Activated CD4-positive, alpha-beta memory T cell treated with anti-CD3 and anti-CD28 coated beads, Interleukin-2, amount 10 ng/mL, durations not matched to agents 7 days and 5 days (primary cell): ENCODE measurements around the gene NEBL. TPM values are rescaled to one million over a fixed set of nuclear protein-coding genes. Genes with fewer than 3 reads are reported as not detected.

Experiments
- CTCF ChIA-PET: fragments of 350-600 bp; sonication (Branson Sonifier 250); formaldehyde crosslinking; loops from one replicate; lab custom pipeline; 2021; ENCODE audit warnings: antibody characterized with exemption, inconsistent platforms; lab: Charles Lee
- POLR2A ChIA-PET: fragments of 350-600 bp; sonication (Branson Sonifier 250); formaldehyde crosslinking; loops from one replicate; lab custom pipeline; 2021; ENCODE audit warnings: antibody characterized with exemption; lab: Charles Lee
- DNase-seq: peaks from one replicate; pipeline ENCODE4 v3.0.0-alpha.2; 2020
- H3K27ac Mint-ChIP-seq: one replicate; pipeline ENCODE4 v1.8.0; 2021; ENCODE audit warnings: mild to moderate bottlenecking, mixed read lengths
- H3K27me3 Mint-ChIP-seq: one replicate; pipeline ENCODE4 v1.8.0; 2021; ENCODE audit warnings: mixed read lengths
- H3K36me3 Mint-ChIP-seq: one replicate; pipeline ENCODE4 v1.8.0; 2021; ENCODE audit warnings: low read depth, mixed read lengths
- H3K4me1 Mint-ChIP-seq: one replicate; pipeline ENCODE4 v1.8.0; 2021; ENCODE audit warnings: mixed read lengths
- H3K4me3 Mint-ChIP-seq: one replicate; pipeline ENCODE4 v1.8.0; 2021; ENCODE audit warnings: mild to moderate bottlenecking, mixed read lengths
- H3K9me3 Mint-ChIP-seq: one replicate; pipeline ENCODE4 v1.8.0; 2021; ENCODE audit warnings: mixed read lengths
- total RNA-seq, 2 experiments: library from RNA; stranded (reverse); gene quantifications; one replicate each; pipeline ENCODE4 v1.2.3, GENCODE V29; 2021

NEBL gene
- total RNA-seq, 2 experiments from 2014 or later: not detected

DNA sequence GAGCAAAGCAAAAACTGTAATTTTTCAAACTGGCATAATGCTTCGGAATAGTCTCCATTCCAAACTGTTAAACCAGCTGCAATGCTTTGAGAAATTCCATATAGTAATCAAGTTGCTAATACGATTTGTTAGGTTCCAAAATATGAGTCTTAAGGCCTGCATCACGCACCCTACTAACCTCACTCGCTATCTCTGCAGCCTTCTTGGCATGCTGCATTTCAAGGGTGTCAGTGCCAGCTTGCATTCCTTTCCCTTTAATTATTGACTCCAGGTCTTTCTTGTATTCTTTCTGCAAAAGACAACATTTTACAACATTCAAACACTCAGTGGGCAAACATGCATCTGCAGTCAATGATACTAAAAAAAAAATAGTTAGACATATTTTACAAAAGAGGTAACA is 61.8 kb downstream of the NEBL start:
- DNase-seq: no peak
- Mint-ChIP-seq H3K9me3 (peaks cover 4% of the 10 kb centered on the region), H3K27ac (no peak overlapping the region), H3K27me3 (no peaks in the 10 kb centered on the region), H3K4me3 (no peak overlapping the region), H3K4me1 (no peaks in the 10 kb centered on the region), H3K36me3 (no peaks in the 10 kb centered on the region)
- ChIA-PET CTCF (no interaction called here), POLR2A (no interaction called here)

DNA sequence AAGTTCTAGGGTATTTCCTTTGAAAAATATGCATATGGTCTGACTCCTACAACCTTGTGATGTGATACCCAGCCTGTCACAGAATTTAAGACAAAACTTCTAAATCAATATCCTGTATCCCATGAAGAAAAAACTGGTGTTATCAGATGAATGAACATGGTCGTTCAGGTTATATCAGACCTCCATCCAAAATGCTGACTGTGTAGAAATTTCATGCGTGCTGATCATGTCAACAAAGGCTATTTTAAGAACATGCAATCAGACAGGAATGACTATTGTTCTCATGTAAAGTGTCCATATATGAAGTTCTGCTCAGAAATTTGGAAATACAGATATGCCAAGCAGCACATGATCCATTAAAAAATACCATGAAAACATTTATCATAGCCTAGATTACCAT is 62.3 kb downstream of the NEBL start:
- H3K36me3 Mint-ChIP-seq: no peaks in the 10 kb centered on the region
- no peak overlapping the region for H3K27ac Mint-ChIP-seq
- H3K27me3 Mint-ChIP-seq: no peaks in the 10 kb centered on the region
- no peak overlapping the region for H3K4me3 Mint-ChIP-seq
- H3K4me1 Mint-ChIP-seq: no peaks in the 10 kb centered on the region
- DNase-seq: no peak
- H3K9me3 Mint-ChIP-seq: peaks cover 4% of the 10 kb centered on the region
- ChIA-PET POLR2A (no interaction called here), CTCF (no interaction called here)

DNA sequence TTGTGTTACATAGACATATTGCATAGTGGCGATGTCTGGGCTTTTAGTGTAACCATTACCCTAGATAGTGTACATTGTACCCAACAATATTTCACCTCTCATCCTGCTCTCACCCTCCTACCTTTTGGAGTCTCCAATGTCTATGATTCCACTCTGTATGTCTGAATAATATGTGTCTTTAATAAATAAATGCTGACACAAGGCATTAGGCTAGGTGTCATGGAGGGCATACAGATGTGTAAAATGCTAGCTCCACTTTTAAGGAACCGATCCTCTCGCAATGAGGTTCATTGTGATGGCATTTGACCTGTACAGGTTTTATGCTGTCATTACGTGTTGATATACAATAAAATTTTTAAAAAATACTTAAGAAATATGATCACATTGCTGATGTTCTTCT is 74.3 kb downstream of the NEBL start:
- ChIA-PET CTCF (no interaction called here), POLR2A (no interaction called here)
- Mint-ChIP-seq H3K4me1 (no peaks in the 10 kb centered on the region), H3K36me3 (no peaks in the 10 kb centered on the region), H3K27ac (no peak overlapping the region), H3K9me3 (no peaks in the 10 kb centered on the region), H3K4me3 (no peak overlapping the region), H3K27me3 (no peaks in the 10 kb centered on the region)
- DNase-seq: no peak

DNA sequence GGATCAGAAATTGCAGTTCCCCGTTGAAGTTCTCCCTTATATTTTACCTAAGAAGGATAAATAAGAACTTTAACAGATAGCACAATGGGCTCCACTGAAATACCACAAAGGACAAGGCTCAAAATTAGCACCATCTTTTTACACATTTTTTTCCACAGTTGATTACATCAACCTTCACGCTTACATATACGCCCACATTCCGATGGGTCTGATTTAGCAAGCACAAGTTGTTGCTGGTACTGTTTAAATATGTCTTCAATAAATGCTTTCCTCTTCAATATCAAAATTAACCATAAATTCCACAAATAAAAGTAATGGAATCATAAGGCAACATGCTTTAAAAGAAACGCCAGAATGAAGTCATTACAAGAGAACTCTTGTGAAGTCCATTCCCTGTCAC is 79.5 kb downstream of the NEBL start:
- H3K27ac Mint-ChIP-seq: no peak overlapping the region
- ChIA-PET CTCF (no interaction called here), POLR2A (no interaction called here)
- H3K36me3 Mint-ChIP-seq: no peaks in the 10 kb centered on the region
- no peak for DNase-seq
- peaks cover 2% of the 10 kb centered on the region for H3K9me3 Mint-ChIP-seq
- no peaks in the 10 kb centered on the region for H3K4me1 Mint-ChIP-seq
- H3K27me3 Mint-ChIP-seq: no peaks in the 10 kb centered on the region
- H3K4me3 Mint-ChIP-seq: no peak overlapping the region

DNA sequence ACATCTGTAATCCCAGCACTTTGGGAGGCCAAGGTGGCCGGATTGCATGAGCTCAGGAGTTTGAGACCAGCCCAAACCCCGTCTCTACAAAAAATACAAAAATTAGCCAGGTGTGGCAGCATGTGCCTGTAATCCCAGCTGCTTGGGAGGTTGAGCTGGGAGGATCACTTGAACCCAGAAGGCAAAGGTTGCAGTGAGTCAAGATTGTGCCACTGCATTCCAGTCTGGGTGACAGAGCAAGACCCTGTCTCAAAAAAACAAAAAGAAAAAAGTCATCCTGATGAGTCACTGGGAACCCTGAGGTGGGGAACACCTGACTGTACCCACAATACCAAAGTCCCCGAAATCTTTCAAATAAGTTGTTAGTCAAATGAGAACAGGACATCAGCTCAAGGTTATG is 80.0 kb downstream of the NEBL start:
- Mint-ChIP-seq H3K9me3 (peaks cover 2% of the 10 kb centered on the region), H3K4me1 (no peaks in the 10 kb centered on the region), H3K4me3 (no peak overlapping the region), H3K36me3 (no peaks in the 10 kb centered on the region), H3K27ac (no peak overlapping the region), H3K27me3 (no peaks in the 10 kb centered on the region)
- POLR2A ChIA-PET: no interaction called here
- CTCF ChIA-PET: no interaction called here
- DNase-seq: no peak

DNA sequence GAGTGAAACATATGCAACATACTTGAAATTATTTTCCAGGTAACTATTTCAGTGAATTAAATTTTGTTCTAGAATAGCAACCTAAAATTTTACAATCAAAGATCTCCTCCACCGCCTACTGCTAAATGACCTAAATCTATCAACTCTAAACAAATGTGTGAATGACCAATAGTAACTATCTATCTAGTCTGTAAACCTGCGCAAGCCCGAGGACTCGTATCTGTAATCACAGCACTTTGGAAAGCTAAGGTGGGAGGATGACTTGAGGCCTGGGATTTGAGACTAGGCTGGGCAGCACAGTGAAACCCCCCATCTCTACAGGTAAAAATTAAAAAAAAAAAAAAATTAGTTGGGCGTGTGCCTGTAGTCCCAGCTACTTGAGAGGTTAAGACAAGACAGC is 83.0 kb downstream of the NEBL start:
- H3K27ac Mint-ChIP-seq: no peak overlapping the region
- no peaks in the 10 kb centered on the region for H3K36me3 Mint-ChIP-seq
- peaks cover 2% of the 10 kb centered on the region for H3K9me3 Mint-ChIP-seq
- H3K4me3 Mint-ChIP-seq: no peak overlapping the region
- no peaks in the 10 kb centered on the region for H3K27me3 Mint-ChIP-seq
- no peak for DNase-seq
- CTCF ChIA-PET: no interaction called here
- H3K4me1 Mint-ChIP-seq: no peaks in the 10 kb centered on the region
- POLR2A ChIA-PET: no interaction called here

DNA sequence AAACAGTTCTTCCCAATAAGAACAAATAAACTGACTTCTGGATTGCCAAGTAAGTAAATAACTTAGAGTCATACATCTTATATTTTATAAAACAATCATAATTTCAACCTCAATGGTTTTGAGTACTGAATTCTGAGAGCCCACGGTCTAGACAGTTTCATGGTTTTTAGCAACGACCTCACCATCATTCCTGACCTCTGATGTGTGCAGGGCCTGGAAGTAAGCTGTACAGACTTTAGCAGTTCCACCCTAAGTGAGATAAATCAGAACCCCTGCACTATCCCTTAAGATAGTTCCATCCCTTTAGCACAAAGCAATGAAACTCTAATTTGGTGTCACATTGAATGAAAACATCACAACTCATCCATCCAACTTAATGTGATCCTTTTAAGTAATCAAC is 86.0 kb downstream of the NEBL start:
- no peak overlapping the region for H3K27ac Mint-ChIP-seq
- no peaks in the 10 kb centered on the region for H3K36me3 Mint-ChIP-seq
- no peaks in the 10 kb centered on the region for H3K27me3 Mint-ChIP-seq
- H3K9me3 Mint-ChIP-seq: peaks cover 2% of the 10 kb centered on the region
- H3K4me1 Mint-ChIP-seq: no peaks in the 10 kb centered on the region
- CTCF ChIA-PET: no interaction called here
- no peak overlapping the region for H3K4me3 Mint-ChIP-seq
- POLR2A ChIA-PET: no interaction called here
- DNase-seq: no peak

DNA sequence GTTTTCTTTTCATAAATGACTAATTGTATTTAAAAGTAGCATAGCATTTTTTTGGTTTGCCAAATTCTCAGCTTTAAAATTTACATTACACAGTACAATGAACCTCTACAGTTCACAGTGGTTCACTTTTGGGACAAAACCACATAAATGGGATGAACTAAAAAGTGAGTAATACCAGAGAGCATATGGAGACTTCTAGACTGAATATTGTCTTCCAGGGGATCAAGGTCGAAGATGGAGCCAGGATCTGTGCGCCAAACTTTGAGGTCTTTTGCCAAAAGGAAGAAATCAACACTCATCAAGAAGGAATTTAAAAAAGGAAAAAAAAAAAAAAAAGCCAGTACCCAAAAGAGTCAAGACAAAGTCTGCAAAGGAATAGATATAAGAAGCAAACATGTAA is 87.5 kb downstream of the NEBL start:
- Mint-ChIP-seq H3K4me1 (no peaks in the 10 kb centered on the region), H3K4me3 (no peak overlapping the region), H3K27me3 (no peaks in the 10 kb centered on the region), H3K27ac (no peak overlapping the region), H3K9me3 (peaks cover 2% of the 10 kb centered on the region), H3K36me3 (no peaks in the 10 kb centered on the region)
- no peak for DNase-seq
- ChIA-PET CTCF (no interaction called here), POLR2A (no interaction called here)

DNA sequence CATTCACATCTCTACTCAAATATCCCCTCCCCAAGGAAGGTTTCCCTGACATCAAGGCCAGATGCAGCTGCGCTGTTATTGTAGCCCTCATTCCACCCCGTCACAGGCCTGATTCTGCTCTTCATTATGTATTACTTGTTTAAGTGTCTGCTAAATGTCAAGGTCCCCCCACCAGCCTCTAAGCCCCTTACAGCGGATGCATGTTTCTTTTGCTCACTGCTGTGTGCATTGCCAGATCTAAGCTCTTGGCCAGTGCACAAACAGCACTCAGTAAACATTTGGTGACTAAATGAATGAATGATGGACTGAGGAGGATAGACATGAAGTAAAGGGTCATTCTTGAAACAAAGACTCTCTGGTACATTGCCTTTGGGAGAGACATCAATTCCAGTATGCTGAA is 90.6 kb downstream of the NEBL start:
- ChIA-PET POLR2A (no interaction called here), CTCF (no interaction called here)
- no peaks in the 10 kb centered on the region for H3K27me3 Mint-ChIP-seq
- no peak overlapping the region for H3K4me3 Mint-ChIP-seq
- H3K4me1 Mint-ChIP-seq: no peaks in the 10 kb centered on the region
- no peak overlapping the region for H3K27ac Mint-ChIP-seq
- no peaks in the 10 kb centered on the region for H3K36me3 Mint-ChIP-seq
- no peak for DNase-seq
- peaks cover 2% of the 10 kb centered on the region for H3K9me3 Mint-ChIP-seq

DNA sequence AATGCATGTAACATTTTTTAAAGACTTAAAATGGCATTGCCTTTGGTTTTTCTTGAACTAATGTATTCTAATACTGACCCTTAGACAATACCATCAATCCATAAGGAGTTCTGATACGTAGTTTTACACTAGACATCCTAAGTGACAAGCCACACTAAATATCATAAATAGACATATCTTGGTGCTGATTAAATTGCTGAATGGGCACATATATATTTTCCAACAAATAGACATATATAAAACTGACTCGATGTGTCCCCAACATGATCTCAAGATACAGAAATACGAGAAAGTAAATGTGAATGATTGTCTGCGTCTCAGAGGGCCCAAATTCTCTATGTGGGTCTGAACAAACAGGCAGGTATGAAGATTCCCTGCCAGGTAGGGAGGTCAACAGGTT is 99.8 kb downstream of the NEBL start:
- no peak overlapping the region for H3K27ac Mint-ChIP-seq
- H3K9me3 Mint-ChIP-seq: peaks cover 9% of the 10 kb centered on the region
- no peaks in the 10 kb centered on the region for H3K36me3 Mint-ChIP-seq
- no peak for DNase-seq
- ChIA-PET CTCF (no interaction called here), POLR2A (no interaction called here)
- H3K4me1 Mint-ChIP-seq: no peaks in the 10 kb centered on the region
- H3K27me3 Mint-ChIP-seq: no peaks in the 10 kb centered on the region
- H3K4me3 Mint-ChIP-seq: no peak overlapping the region

DNA sequence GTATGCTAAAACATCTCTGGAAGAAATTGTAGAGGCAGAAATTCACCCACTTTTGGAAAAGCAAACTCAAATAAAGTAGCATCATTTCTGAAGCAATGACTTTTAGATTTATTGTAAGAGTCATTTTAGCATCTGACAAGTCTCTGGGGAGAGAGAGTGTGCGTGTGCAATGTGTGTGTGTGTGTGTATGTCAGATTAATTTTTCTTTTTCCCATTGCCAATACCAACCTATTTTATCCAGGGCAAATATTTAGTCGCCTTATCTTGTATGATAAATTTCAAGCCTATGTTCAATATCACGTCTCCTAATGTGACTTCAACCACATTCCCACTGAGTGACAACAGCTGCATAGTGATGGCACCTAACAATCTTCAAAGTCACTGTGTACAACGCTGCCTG is 101.7 kb downstream of the NEBL start:
- H3K9me3 Mint-ChIP-seq: peaks cover 7% of the 10 kb centered on the region
- CTCF ChIA-PET: interaction anchor here (0.6 kb wide), 1 partner anchor 13 kb away, joined by 3 read pairs; no protein-coding TSS in a partner anchor
- H3K4me1 Mint-ChIP-seq: no peaks in the 10 kb centered on the region
- no peak overlapping the region for H3K4me3 Mint-ChIP-seq
- POLR2A ChIA-PET: no interaction called here
- H3K27ac Mint-ChIP-seq: no peak overlapping the region
- H3K27me3 Mint-ChIP-seq: no peaks in the 10 kb centered on the region
- no peaks in the 10 kb centered on the region for H3K36me3 Mint-ChIP-seq
- no peak for DNase-seq

DNA sequence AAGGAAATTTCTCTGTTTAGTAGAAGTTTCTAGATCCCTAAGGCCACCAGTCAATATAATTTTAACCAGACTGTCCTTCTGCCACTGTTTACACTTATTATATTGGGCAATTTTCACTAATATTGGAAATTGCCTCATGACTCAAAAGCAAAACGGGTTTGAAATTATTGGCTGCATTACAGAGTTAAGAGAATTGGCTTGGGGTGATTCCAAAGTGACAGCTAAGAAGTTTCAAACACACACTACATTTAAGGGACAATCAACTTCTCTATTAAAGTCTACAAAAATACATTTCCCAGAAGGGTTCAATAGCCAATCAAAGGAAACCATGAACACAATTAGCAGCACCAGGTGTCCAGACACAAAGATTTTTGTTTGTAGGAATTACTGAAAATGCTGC is 111.9 kb downstream of the NEBL start:
- H3K9me3 Mint-ChIP-seq: no peaks in the 10 kb centered on the region
- no peak for DNase-seq
- ChIA-PET POLR2A (no interaction called here), CTCF (no interaction called here)
- no peak overlapping the region for H3K27ac Mint-ChIP-seq
- no peak overlapping the region for H3K4me3 Mint-ChIP-seq
- H3K36me3 Mint-ChIP-seq: no peaks in the 10 kb centered on the region
- H3K27me3 Mint-ChIP-seq: no peaks in the 10 kb centered on the region
- H3K4me1 Mint-ChIP-seq: no peaks in the 10 kb centered on the region

DNA sequence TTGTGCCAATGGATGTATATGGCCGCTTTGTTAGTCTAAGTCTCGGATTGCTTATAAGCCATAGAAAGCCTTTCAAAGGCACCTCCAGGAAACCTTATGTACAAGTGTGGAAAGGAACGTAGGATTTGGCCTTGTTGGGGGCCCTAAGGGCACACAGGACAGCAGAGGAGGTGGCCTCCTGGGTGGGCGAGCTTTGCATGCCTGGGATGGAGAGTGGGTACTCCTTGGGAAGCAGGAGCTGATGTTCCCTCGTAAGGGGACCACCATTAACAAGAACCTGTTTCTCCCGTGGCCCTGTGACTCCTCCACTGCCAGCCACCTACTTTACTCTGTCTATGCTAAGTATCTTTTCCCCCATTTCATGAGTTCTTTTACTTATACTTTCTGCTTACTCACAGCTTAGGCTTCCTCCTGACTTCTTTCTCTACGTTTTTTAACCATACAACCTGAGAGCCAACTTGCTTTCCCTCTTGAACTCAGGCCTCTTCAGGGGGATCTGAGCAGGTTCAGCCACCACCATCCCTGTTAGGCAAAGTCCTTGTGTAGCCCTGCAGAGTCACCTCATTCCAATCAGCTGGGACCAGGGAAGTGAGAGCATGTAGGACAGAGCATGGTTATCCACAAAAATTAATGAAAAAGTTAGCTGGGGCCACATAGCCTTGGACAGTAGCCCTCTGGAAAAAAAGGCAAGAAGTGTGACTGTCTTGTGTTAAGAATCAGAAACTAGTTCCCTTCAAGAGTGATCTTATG is 118.9 kb downstream of the NEBL start:
- Mint-ChIP-seq H3K36me3 (no peaks in the 10 kb centered on the region), H3K27ac (no peak overlapping the region), H3K27me3 (no peaks in the 10 kb centered on the region), H3K4me1 (no peaks in the 10 kb centered on the region), H3K4me3 (no peak overlapping the region), H3K9me3 (peaks cover 10% of the 10 kb centered on the region)
- ChIA-PET POLR2A (no interaction called here), CTCF (no interaction called here)
- DNase-seq: no peak

DNA sequence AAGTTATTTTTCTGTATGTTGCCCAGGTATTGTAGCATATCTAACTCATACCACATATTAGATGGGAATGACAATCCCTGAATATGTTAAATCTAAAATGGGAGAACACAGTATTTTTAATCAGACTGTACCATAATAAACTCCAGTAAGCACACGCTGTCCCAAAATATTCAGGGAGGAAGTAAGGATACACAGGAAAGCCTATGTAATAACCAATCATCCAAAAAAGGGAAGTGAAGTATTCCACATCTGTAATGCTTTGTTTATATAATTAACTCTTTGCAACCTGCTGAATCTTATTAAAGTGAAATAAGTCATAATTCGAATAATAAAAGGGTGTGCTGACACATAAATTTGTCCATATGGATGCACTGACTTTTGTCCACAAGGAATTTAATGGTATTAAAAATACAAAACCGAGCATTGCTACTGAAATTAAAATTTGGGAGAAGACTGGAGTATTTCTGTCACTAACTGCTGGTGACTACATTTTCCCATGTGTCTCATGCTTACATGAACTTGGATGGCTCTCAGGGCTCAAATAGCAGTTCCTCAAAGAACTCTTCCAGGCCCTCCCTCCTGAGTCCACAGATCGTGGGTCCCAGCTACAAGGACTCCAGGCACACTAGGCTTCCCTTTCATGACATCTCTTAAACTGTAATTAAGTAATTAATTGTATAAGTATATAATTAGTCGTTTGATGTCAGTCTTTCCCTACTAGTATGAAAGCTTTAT is 120.6 kb downstream of the NEBL start:
- H3K9me3 Mint-ChIP-seq: peaks cover 10% of the 10 kb centered on the region
- H3K27ac Mint-ChIP-seq: no peak overlapping the region
- no peaks in the 10 kb centered on the region for H3K27me3 Mint-ChIP-seq
- no peak for DNase-seq
- no peaks in the 10 kb centered on the region for H3K4me1 Mint-ChIP-seq
- H3K4me3 Mint-ChIP-seq: no peak overlapping the region
- ChIA-PET CTCF (no interaction called here), POLR2A (no interaction called here)
- no peaks in the 10 kb centered on the region for H3K36me3 Mint-ChIP-seq
